ENCODE data around the gene ERC1. TPM values are rescaled to one million over a fixed set of nuclear protein-coding genes. Genes with fewer than 3 reads are reported as not detected.

The ERC1 gene
- total and polyA plus RNA-seq, 12 donors = 6.5 to 67.5 (median 47.5) TPM

DNA sequence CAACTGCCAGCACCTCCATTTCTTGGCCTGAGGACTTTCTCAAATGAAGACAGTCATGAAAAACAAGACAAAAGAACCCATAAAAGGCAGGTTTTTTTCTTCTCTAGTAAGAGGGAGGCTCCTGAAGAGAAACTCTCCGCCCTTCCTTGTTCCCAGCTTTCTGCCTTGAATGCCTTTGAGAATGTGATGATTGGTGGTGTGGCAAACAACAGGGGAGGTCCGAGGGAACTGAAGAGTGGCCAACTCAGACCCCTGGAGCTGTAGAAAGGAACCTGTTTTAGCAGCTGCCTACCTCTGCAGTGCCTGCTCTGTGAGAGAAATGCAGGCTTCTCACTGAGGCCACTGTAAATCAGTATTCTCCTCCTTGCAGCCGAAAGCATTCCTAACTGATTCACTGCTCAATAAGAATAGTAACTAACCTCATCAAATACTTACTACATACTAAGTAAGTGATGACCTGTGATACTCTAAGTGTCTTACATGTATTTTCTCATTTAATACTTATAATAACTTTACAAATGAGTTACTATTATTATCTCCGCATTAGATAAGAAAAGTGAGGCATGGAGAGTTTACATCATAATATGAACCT, 16.7 kb upstream of the ERC1 start:
- WGBS, 2 donors = 81 to 85% methylated on average over 4 of the region's 4 CpGs
- H3K4me1 ChIP-seq = no peaks in the 10 kb centered on the region
- no peak overlapping the region for H3K4me3 ChIP-seq
- no peaks in the 10 kb centered on the region for H3K27me3 ChIP-seq
- H3K9me3 ChIP-seq = no peaks in the 10 kb centered on the region
- no peak overlapping the region for H3K27ac ChIP-seq
- intact Hi-C loops (cut with DNase I) = no loop called here
- no peak for TF ChIP-seq CTCF (IDR thresholded peaks at IDR 0.05)
- no peak for DNase-seq
- H3K36me3 ChIP-seq = no peaks in the 10 kb centered on the region
- ATAC-seq = no peak

DNA sequence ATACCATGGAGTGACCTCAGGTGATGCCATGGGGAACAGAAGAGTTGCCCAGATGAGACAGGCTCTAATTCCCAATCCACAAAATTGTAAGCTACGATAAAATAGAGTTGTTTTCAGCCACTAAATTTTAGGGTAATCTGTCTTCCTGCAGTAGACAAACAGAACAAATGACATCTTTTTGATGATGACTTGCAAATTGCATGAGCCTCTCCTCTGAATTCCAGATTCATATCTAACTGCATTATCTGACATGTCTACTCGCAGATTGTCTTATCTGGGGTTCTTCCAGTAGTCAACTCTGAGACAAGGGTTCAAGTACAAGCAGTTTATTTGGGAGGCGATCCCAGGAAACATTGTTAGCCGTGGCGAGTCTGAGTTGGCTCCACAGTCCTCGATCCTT, 14.4 kb upstream of the ERC1 start:
- no peak for DNase-seq
- intact Hi-C loops (cut with DNase I) = no loop called here
- peaks cover 0 to 3% (median 0%) of the 10 kb centered on the region in 9 donors for H3K4me1 ChIP-seq
- TF ChIP-seq CTCF (IDR thresholded peaks at IDR 0.05) = no peak
- H3K36me3 ChIP-seq = no peaks in the 10 kb centered on the region
- H3K27ac ChIP-seq = no peak overlapping the region
- ATAC-seq = no peak
- H3K4me3 ChIP-seq = no peak overlapping the region
- no peaks in the 10 kb centered on the region for H3K9me3 ChIP-seq
- 89 to 90% methylated on average over 6 of the region's 6 CpGs for WGBS, 2 donors
- H3K27me3 ChIP-seq = no peaks in the 10 kb centered on the region

DNA sequence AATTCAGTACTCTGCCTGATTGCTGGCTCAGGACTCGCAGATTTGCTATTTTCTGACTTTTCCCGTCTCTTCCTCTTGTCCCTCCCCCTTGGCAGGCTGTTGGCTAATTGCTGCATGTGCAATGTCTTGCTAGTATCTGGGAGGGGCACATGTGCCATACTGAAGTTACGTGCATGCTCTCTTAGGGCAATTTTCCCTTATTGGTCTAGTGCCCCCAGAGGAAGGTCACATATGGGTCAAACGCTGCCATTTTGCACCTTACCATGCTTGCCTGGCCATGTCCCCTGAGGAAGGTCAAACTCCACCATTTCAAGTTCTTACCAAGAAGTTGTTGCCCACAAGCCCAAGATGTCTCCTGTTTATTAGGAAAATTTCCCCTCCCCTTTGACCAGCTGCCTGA, 13.9 kb upstream of the ERC1 start:
- DNase-seq = no peak
- H3K27me3 ChIP-seq = no peaks in the 10 kb centered on the region
- H3K9me3 ChIP-seq = no peaks in the 10 kb centered on the region
- WGBS, 2 donors = 93 to 96% methylated on average over 4 of the region's 4 CpGs
- peaks cover 0 to 7% (median 0%) of the 10 kb centered on the region in 9 donors for H3K4me1 ChIP-seq
- no peak for TF ChIP-seq CTCF (IDR thresholded peaks at IDR 0.05)
- no peak overlapping the region for H3K4me3 ChIP-seq
- no peaks in the 10 kb centered on the region for H3K36me3 ChIP-seq
- no peak for ATAC-seq
- H3K27ac ChIP-seq = no peak overlapping the region
- intact Hi-C loops (cut with DNase I) = no loop called here

- WGBS, 2 donors = 61 to 71% methylated on average over 5 of the region's 5 CpGs
- TF ChIP-seq CTCF (IDR thresholded peaks at IDR 0.05) = no peak
- Histone ChIP-seq H3K27me3 (no peaks in the 10 kb centered on the region), H3K36me3 (no peaks in the 10 kb centered on the region), H3K27ac (no peak overlapping the region), H3K4me3 (no peak overlapping the region), H3K4me1 (peaks cover 0 to 7% (median 0%) of the 10 kb centered on the region in 9 donors), H3K9me3 (no peaks in the 10 kb centered on the region)
- ATAC-seq (peak in 2 of 8 donors; percentile 53 to 65), DNase-seq (no peak)
- intact Hi-C loops (cut with DNase I) = no loop called here
Observed at GRCh38 chr12:979349-979748, 11.7 kb upstream of the ERC1 start.

Data from heart right ventricle (tissue), 16 donors.